ENCODE data around the gene C4orf50.

DNA sequence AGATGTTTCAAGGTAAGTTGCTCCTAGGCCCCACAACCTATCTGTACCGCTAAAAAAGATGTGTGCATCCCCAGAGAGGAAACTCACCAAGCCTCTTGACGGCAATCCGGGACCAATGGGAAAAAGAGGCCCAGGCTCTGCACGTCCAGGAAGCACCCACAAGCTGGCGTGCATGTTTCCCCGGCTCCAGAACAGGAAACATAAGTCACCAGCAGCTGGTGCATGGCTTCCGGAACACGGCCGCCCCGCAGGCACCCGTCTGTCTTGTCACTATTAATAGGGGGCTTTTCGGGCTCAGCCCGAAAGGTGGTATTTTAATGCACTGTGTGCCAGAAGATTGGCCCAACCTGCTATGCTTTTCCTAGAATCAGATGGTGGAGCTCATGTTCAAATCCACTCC, 147.5 kb downstream of the C4orf50 start:
- TF ChIP-seq CTCF (IDR thresholded peaks at IDR 0.05): no peak
- TF ChIP-seq EP300 (IDR thresholded peaks at IDR 0.05; ENCODE audit: low read depth): no peak
- TF ChIP-seq POLR2AphosphoS5 (IDR thresholded peaks at IDR 0.05): no peak
